NOMO-1 treated with dmso at 0.1 percent for 144 hours (cell line): Measurements from ENCODE around the gene GPR32.
"Not testable (repeated sequence)": the region's sequence is repeated elsewhere in the genome, so short reads cannot be mapped to it uniquely, and the experiment has no call there.

Experiments used
- DNase-seq: peaks from one replicate; lab custom pipeline; 2025; ENCODE audit not compliant: unreplicated experiment; lab: John Stamatoyannopoulos, UW

GPR32 gene

DNA sequence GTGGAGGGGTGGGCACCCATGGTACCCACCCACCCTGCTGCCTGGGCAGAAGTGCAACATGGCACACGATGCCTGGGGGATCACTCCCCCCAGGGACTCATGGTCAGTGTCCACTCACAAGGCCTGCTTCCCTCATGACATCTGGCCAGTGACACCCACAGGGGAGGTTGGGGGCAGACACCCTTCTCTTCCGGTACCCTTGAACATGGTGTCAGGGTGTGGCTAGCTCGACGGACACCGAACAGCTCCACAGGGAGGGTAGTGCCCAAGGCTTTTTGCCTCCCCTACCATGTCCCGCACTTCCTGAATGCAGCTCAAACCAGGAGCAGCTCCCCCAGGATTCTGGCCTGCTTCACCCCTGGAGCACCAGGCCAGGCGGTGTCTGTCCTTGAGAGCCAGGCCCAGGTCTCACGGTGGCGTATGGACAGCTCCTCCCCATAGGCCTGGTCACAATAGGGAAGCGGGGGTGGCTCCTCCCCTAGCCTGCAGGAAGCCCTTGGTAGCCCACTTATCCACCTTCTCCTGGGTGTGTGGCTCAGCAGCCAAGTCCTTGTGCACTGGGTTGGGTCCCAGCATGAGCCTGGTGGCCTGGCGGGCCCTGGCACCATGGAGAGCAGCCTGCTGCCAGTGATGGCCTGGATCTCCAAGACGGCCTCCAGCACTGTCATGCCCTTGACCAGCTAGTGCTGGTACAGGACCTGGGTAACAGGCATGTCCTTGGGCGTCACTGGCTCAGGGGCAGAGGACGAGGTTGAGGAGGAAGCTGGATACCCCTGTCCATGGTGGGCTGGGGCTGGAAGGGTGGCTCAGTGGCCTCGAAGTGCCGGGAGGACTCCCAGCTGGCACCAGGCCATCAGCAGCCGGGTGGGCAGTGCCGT lies 27.8 kb downstream of the GPR32 start:
- no peak for DNase-seq

DNA sequence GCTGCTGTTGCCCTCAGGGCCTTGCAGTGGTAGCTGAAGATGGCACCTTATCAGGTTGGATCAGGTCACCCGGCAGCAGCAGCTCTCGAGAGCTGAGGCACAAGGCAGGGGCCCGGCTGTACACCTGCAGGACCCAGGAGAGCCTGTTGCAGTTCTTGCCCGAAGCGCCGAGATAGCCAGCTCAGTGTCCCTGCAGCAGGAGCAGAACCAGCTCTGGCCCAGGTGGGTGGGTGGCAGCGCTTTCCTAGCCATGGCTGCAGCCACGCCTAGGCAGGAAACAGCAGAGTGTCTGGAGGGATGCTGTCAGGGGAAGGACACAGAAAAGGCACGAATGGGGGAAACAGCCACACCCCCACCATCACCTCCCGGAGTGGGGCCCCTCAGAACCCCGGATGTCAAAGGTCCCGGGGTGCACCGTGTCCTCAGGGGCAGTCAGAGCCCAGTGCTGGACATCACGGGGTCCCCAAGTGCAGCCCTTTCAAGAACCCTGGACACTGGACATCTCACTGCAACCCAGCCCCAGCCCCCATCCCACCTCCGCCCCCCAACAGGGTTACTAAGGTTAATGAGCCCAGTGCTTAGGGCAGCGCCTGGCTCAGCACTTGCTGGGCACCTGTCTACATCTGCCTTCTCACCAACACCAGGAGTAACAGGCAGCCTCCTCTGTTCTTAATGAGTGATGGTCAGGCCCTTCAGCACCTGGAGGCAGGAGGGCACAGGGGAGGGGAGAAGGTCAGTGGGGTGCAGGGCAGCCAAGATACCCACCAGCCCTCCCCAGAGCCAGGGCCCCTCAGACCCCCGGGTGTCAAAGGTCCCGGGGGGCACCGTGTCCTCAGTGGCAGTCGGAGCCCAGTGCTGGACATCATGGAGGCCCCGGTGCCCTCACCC lies 28.6 kb downstream of the GPR32 start:
- no peak for DNase-seq

DNA sequence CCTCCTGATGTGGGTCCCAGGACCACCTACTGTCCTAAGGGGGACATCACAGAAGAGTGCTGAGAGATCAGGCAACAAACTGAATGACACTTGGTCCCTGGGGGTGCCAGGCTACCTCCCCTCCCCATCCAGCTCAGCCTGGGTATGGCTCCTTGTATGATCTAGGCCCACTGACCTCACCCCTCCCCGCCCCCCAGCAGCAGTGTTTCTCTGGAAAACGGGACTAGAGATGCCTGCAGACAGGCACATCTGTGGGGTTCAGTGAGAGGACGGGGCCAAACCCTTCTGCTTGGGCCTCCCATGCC lies 29.2 kb downstream of the GPR32 start:
- DNase-seq: no peak

DNA sequence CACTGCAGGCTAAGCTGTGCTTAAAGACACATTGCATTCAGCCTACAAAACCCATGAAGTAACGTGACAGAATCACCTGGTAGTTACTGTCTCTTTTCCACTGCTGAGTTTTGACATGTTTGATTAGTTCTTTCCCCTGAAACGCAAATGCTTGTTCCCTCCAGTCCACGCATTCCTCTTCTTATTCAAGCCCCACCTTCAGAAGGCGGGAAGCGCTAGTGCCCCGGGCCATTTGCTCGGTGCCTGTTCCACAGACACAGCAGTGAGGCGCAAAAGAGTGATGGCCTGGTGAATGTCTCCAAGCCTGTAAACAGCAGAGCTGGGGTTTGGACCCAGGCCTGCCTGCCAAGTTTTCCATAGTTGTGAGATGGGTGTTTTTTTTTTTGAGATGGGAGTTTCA lies 30.8 kb downstream of the GPR32 start:
- no peak for DNase-seq

DNA sequence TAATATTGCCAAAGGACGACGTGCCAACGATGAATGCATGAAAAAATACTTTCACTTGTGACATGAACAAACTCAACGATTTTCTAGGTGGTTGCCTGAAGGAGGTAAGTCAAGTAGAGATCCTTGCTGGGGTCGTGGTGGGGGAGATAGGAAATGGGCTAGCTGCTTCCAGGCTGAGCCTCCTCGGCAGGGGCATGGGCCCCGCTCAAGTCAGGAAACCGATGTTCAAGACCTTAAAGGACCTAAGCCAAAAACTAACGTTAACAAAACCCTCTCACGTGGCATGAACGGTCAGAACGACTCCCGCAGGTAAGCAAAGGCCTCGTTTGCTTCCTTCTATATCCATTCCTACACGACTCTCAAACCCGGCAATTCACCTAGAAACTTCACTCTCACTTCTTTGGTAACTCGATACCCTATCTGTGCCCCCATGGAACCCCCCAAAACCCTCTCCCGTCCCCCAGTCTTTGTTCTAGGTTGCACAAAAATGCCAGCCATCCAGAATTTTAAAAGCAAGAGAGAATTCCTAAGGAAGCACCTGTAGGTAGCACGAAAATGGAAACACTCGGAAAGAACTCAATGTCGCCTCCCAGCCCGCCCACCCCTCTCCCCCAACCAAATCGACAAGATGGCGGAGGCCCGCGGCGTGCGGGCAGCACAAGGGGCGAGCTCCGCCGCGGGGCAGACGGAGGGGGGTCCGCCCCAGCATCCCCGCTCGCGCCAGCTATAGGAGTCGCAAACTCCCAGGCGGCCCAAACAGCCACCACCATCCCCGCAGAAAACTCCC lies 33.6 kb downstream of the GPR32 start:
- no peak for DNase-seq

DNA sequence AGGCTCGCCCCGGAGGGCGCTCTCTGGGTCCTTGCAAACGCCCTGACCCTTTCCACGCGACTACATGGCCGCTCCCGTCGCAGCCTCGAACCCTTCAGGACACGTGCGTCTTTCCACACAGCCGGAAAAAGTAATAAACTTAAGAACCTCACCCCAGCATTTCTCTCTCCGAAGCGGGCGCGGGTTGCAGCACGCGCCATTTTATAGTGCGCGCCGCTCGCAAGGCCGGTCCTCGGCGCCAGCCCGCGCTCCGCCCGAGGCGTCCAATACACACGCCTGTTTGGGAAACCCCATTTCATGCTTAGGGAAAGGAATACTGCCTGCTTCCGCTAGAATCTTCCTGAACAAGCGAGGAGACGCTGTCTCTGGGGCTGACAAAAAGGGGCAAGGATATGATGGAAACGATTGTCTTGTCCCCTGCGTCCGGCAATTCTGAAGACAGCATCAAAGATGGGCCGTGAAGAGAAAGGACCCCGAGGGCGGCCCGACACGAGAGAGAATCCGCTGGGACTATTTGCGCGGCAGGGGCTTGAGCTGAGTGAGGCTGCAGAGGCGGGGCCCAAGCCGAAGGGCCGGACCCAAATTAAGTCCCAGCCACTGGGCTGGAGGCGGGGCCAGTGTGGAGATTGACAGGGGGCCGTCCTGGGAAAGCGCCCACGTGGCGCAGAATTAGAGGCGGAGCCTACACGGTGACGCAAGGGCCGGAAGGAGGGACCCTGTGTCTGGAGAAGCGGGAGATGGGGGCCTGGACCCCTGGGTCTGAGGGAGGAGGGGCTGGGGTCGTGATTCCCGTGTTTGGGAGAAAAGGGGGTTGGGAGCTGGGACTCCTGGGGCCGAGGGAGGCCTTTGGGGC lies 34.4 kb downstream of the GPR32 start:
- DNase-seq: peak; percentile 97

DNA sequence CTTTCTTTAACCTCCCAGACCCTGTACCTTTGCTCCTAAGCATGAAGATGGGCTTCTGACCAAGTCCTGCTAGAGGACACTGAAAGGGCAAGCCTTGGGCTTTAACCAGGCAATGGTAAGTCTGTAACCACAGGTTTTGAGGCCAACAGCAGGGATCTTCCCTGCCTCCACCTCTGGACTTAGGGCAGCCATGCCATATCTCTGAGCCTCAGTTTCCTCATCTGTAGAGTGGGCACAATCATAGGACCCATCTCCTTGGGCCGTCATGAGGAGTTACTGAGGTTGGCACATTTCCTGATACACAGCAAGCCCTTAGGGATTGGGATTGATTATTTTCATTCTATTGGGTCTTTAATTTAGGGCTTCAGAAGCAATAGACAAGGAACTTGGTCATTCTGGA lies 38.6 kb downstream of the GPR32 start:
- DNase-seq: no peak

DNA sequence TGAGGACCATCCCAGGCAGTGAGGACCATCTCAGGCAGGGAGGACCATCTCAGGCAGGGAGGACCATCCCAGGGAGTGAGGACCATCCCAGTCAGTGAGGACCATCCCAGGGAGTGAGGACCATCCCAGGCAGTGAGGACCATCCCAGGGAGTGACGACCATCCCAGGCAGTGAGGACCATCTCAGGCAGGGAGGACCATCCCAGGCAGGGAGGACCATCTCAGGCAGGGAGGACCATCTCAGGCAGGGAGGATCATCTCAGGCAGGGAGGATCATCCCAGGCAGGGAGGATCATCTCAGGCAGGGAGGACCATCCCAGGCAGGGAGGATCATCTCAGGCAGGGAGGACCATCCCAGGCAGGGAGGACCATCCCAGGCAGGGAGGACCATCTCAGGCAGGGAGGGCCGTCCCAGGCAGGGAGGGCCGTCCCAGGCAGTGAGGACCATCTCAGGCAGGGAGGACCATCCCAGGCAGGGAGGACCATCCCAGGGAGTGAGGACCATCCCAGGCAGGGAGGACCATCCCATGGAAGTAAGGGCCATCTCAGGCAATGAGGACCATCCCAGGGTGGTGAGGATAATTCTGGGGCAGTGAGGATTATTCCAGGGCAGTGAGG lies 41.5 kb downstream of the GPR32 start:
- not testable (repeated sequence) for DNase-seq

DNA sequence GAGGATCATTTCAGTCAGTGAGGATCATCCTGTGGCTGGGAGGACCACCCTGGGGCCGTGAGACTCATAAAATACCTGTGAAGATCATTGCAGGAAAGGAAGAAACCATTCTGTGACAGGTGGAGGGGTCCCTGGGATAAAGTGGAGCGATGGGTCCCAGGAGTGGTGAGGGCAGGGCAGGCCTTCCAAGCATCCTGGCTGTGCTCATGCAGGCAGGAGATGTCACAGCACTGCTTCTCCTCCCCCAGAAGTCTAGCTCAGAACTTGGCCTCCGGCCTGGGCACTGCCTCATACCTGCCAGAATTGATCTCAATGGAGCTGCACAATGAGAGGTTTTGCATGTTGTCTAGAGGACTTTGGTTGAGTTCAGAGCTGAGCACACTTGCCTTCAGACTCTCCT lies 42.2 kb downstream of the GPR32 start:
- DNase-seq: no peak

DNA sequence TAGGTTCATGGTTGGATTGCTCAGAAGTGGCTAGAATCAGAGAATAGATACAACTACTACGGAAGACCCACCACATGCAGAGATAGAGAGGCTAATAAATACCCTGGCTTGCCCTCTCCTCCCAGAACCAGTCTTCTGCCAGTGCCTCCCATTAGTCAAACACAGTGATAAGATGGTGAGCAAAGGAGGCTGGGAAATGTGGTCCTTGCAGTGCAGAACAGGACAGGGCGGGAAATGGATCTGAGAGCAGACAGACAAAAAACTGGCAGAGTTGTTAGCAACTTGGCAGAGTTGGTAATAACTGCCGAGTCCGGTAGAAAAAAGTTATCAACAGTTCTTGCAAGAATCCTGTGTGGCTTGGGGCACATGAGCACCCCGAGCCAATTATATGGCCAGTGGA lies 44.6 kb downstream of the GPR32 start:
- no peak for DNase-seq

DNA sequence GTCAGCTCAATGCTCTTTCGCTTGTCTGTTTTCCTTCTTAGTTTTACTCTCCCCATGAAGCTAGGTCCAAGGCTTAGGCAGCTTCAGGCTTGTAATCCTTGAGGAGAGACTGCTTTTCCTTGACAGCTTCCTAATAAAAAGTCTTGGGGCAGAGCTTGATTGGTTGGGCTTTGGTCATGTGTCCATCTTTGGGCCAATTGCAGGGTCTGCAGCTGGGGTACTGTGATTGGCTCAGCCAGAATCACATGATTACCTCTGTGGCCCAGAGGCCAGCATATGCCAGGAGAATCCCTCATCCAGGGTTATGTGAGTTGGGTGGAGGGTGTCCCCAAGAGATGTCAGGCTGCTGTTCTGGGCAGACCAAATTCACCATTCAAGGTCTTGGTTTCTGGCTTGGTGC lies 45.2 kb downstream of the GPR32 start:
- DNase-seq: no peak

DNA sequence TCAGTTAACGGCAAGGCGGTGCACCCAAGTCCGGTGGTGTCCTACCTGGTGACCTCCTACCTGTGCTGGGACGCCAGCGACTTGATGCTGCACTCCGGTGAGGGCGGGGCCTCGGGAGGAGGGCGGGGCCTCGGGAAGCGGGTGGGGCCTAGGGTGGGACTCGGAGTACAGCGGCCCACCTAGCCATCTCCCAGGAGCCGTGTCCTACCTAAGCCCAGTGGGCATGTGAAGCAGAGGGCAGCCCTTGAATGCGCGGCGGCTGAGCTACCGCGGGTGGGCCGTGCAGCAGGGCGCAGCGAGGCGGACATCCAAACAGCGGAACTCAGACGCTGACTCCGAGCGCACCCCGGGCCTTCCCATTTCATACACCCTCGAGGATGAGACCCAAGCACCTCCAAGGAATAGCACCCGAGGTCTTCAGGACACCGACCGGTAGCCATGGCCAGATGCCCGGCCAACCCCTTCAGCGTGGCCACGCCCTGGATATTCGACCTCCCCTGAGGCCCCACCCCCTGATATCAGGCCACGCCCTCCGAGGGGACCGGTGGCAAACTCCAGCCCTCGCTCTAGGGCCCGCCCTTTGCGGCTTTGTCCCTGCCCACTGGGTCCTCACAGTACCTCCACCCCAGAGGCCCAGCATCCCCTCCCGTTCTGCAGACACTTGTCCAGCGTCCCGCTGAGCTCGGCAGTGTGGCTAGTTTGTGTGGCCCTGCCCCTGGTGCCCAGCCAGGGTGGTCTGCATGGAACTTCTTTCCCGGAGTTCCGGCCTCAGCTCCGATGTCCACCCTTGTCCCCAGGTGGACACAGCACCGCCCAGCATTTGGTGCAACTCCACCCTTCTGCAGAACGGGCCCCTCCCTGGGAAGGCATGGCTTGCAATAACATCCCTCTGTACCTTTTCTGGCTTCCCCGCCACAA lies 47.9 kb downstream of the GPR32 start:
- peak; percentile 74 for DNase-seq

DNA sequence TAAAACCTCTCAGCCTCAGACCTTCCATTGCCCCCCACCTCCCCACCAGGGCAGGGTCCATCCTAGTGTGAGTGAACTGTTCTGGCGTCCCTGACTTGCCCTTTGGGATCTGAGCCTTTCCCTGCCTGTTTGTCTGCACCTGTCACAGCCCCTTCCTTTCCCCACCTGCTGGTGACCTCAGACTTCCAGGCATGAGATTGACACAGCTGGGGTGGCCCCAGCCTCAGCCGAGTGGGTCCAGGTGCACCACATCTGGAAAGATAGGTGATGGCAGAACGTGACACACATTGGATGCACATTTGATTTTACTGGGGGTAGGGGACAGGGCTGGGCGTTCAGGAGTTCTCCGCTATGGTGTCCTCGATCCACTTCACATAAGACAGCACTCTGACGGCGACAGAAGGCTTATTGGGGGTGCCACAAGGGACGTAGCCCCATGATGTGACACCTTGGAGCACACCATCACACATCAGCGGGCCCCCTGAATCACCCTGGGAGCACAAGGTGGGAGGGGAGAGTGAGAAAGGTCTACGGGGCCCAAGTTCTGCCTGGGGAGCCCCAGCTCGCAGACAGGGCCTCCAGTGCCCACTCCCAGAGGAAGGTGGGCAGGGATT lies 48.7 kb downstream of the GPR32 start:
- DNase-seq: no peak

DNA sequence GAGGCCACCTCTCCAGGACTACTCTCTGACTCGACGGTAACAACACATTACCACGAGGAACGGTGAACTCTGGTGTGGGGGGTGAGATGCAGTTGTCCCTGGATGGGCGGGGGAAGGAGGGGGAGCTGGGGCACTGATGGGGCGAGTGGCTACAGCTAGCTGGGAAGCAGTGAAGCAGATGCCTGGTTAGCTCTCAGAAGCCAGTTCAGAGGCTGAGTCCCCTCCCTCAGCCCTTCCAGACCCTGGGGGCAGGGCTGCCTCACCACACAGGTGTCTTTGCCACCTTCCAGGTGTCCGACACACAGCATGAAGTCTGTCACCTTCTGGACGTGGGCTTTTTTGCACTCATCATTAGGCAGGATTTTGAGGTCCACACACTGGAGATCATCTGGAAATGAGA lies 49.4 kb downstream of the GPR32 start:
- DNase-seq: no peak

DNA sequence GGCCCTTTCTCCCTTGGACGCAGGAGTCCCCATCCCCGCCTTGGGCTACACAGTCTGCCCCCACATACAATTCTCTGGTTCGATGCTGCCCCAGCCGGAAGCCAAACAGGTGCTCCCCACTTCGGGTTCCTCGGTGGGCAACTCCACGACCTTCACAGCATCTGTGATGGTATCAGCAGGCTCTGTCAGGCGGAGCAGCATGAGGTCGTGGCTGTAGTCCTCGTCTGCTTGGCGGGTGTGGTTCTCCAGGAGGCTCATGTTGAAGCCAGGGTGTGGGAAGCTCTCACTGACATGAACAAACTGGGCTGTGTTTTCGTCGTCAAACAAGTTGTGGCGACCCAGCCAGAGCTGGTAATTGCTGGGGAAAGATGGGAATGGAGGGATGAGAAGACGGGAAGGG lies 49.8 kb downstream of the GPR32 start:
- DNase-seq: no peak

DNA sequence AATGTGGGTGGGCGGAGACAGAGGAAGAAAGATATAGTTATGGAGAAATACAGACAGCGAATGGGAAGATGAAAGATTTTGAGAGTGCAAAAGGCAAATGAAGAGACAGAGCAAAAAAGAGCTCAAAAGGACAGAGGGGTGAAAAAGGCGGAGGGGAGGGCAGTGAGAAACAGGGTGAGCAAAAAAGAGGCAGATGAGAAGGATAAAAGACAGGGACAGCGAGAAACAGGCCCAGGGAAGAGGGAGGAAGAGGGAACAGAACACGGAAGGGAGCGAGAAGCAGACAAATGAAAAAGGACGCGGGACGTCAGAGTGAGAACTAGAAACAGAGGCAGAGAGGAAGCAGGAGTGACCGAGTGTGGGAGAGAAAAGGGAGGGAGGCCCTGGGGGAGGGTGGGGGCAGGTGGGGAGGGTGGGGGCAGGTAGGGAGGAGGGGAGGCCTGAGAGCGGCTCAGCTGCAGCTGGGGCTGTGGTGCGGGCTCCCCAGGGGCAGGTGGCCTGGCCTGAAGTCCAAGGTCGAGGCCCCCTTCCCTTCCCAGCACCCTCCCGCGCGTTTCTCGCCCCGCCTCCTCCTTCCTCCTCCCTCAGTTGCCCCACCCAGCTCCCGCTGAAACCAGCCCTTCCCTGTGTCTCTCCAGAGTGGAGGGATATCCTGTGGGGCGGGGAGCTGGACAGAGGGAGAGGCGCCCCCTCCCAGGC lies 50.4 kb downstream of the GPR32 start:
- DNase-seq: peak; percentile 34

DNA sequence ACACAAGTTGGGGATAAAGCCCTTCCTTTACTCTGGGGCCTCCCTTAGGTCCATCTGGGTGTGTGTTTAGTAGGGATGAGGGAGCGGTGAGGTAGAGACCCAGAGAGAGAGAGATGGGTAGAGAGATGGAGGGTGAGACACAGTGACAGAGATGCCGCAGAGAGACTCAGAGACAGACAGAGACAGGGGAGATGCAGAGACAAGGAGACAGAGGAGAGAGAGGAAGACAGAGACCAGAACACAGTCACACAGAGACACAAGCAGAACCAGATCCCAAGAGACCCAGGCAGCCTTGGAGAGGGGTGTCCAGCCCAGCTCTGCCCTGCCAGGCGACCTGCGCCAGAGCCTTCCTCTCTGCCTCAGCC lies 51.0 kb downstream of the GPR32 start:
- no peak for DNase-seq
